Left lung (tissue), 10 donors: ENCODE results near the gene IL1RN. TPM values are rescaled to one million over a fixed set of nuclear protein-coding genes. Genes with fewer than 3 reads are reported as not detected.

ENCODE experiments used
- ATAC-seq: fragments of 200-7000 bp; cut with Tn5 transposase; one replicate; pipeline ENCODE4 v1.9.1; 2020; ENCODE audit warnings: moderate library complexity
- DNase-seq, 4 donors: peaks; one replicate each; pipeline ENCODE4 v3.0.0-alpha.2; 2013 to 2020
- H3K27ac ChIP-seq, 2 donors: fragments of 200-600 bp; sonication (generic) in 1 of 2; one replicate each; pipeline versions ENCODE4 v1.5.0 to v1.8.0; 2020 to 2021
- H3K27me3 ChIP-seq, 2 donors: fragments of 200-600 bp; sonication (generic) in 1 of 2; one replicate each; pipeline versions ENCODE4 v1.5.0 to v1.8.0; 2020 to 2021
- H3K36me3 ChIP-seq, 2 donors: fragments of 200-600 bp; sonication (generic) in 1 of 2; one replicate each; pipeline versions ENCODE4 v1.5.0 to v1.8.0; 2020 to 2021
- H3K4me1 ChIP-seq, 2 donors: fragments of 200-600 bp; one replicate each; pipeline ENCODE4 v1.8.0; 2021
- H3K4me3 ChIP-seq, 2 donors: fragments of 200-600 bp; sonication (generic) in 1 of 2; one replicate each; pipeline versions ENCODE4 v1.5.0 to v1.8.0; 2020 to 2021; ENCODE audit warnings: mild to moderate bottlenecking in 1 of 2
- H3K9me3 ChIP-seq, 2 donors: fragments of 200-600 bp; sonication (generic) in 1 of 2; one replicate each; pipeline versions ENCODE4 v1.5.0 to v1.8.0; 2020 to 2021
- intact Hi-C, 2 donors: fragments of 100-400 bp; cut with DNase I; formaldehyde crosslinking; loops; one replicate each; pipeline versions ENCODE4 v1.11.2 to v1.14.2; 2022
- polyA plus RNA-seq, 6 donors: library from polyadenylated mRNA; unstranded; fragments of 120-200 nt; gene quantifications; one replicate each; pipeline ENCODE4 v1.2.1, GENCODE V29; 2013; ENCODE audit not compliant: insufficient read length in 6 of 6
- total RNA-seq, 2 donors: library from RNA; stranded (reverse); fragmentation: NEBNext Ultra II Directional; extraction: Animal tissue kit (Norgen Biotek cat#: 25700); gene quantifications; one replicate each; pipeline ENCODE4 v1.2.1, GENCODE V29; 2021
- TF ChIP-seq, protein P1 (sequence below), 2 donors: fragments of 200-600 bp; sonication (generic) in 1 of 2; IDR thresholded peaks; one replicate each; pipeline versions ENCODE4 v1.5.0 to v1.8.0; 2021; ENCODE audit warnings: antibody characterized with exemption in 2 of 2
- donor health status: DM: no; HTN: yes; CAD: no.
- donor health status: DM: no; HTN: no; CAD: no.

Gene IL1RN
- total and polyA plus RNA-seq, 8 donors: 0.52 to 67.1 (median 1.4) TPM

DNA sequence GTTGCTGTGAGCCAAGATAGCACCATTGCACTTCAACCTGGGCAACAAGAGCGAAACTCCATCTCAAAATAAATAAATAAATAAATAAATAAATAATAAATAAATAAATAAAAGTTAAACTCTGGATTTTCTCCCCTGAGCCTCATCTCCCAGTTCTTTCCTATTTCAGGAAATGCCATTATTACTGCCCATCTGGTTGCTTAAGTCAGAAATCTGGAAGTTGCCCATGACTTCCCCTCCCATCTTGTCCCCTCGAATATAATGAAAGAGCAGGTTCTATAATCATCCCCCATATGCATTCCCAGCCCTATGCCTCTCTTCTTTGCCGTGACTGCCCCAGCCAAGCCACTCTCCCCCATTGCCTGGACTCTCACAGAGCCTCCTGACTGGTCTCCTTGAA lies 42.2 kb downstream of the IL1RN start:
- no peak overlapping the region for H3K4me3 ChIP-seq
- H3K4me1 ChIP-seq: peaks cover 0 to 30% of the 10 kb centered on the region in 2 donors
- no peak for ATAC-seq
- H3K27me3 ChIP-seq: no peaks in the 10 kb centered on the region
- no peaks in the 10 kb centered on the region for H3K9me3 ChIP-seq
- TF ChIP-seq, protein P1, sequence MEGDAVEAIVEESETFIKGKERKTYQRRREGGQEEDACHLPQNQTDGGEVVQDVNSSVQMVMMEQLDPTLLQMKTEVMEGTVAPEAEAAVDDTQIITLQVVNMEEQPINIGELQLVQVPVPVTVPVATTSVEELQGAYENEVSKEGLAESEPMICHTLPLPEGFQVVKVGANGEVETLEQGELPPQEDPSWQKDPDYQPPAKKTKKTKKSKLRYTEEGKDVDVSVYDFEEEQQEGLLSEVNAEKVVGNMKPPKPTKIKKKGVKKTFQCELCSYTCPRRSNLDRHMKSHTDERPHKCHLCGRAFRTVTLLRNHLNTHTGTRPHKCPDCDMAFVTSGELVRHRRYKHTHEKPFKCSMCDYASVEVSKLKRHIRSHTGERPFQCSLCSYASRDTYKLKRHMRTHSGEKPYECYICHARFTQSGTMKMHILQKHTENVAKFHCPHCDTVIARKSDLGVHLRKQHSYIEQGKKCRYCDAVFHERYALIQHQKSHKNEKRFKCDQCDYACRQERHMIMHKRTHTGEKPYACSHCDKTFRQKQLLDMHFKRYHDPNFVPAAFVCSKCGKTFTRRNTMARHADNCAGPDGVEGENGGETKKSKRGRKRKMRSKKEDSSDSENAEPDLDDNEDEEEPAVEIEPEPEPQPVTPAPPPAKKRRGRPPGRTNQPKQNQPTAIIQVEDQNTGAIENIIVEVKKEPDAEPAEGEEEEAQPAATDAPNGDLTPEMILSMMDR (IDR thresholded peaks at IDR 0.05): no peak
- DNase-seq: no peak
- intact Hi-C loops: no loop called here
- H3K27ac ChIP-seq: no peak overlapping the region
- H3K36me3 ChIP-seq: no peaks in the 10 kb centered on the region

DNA sequence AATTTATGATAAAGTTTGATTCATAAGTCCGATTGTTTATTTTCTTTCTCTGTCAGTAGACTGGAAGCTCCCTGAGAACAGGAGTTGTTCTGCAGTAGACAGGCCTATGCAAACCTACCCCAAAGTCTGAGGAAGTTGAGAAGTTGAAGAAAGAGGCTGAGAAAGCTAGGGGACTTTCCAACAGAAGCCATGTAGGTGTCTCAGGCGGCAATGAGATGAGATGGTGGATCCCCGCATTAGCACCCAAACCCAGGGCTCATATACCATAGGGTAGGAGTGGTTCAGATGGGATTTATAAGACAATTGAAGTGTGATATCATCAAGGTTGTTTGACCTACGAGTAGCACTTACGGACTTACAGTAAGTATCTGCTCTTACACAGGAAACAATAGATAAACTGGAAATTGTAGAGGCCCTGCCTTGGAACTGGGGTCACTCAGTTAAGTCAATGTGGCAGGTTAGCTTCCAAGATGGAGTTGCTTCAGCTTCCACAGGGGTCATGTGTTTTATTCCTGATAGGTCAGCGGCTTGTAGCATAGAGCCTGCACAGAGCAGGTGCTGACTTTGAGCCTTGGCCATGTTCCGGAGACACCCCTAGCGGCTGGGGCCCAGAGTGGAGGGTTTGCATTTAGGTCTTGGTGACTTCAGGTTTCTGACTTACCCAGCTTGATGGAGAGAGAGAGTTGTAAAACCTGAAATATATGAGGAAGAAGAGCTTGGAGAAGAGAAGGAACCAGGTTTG lies 44.1 kb downstream of the IL1RN start:
- H3K4me1 ChIP-seq: peaks cover 0 to 47% of the 10 kb centered on the region in 2 donors
- H3K27ac ChIP-seq: no peak overlapping the region
- no peaks in the 10 kb centered on the region for H3K9me3 ChIP-seq
- peak in 1 of 4 donors; percentile 29 for DNase-seq
- intact Hi-C loops: no loop called here
- TF ChIP-seq, protein P1 (IDR thresholded peaks at IDR 0.05): no peak
- H3K36me3 ChIP-seq: no peaks in the 10 kb centered on the region
- ATAC-seq: no peak
- no peak overlapping the region for H3K4me3 ChIP-seq
- no peaks in the 10 kb centered on the region for H3K27me3 ChIP-seq

DNA sequence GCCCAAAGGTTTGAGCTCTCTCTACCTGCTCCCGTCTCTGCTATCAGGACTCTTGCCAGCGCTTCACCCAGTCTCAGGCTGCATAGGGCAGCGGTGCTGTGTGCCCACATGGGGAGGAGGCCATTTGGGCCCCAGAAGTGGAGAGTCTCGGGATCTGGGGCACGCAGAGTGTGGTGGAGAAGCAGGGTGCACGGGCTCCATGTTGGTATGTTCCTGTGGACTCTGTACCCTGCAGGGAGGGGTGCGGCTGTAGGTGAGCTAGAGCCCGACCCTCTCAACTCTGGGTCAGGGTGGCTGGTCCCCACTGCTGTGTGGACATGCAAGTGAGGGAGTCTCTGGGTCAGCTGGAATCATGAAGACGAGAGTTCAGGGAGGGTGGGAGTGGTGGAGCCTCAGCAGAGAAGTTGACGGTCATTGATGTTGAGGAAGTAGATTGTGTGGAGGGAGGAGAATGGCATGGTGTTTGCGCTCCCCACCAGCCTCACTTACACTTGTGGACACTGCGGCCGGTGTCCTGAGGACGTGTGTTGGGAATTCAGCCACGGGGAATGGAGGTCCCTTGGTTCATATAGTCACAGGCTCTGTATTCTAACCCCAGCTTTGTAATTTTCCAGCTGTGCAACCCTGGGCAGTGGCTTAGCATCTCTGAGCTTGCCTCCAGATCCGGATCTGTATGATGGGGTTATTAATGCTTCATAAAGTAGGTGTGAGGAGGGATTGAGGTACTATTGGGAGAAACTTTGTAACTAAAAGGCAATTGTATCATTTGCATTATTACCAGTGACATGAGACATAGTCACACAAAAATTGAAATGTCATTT lies 45.5 kb downstream of the IL1RN start:
- Histone ChIP-seq H3K27ac (peak overlapping the region; percentile 56 to 90), H3K36me3 (no peaks in the 10 kb centered on the region), H3K4me3 (no peak overlapping the region), H3K27me3 (no peaks in the 10 kb centered on the region), H3K4me1 (peaks cover 0 to 45% of the 10 kb centered on the region in 2 donors), H3K9me3 (no peaks in the 10 kb centered on the region)
- intact Hi-C loops: no loop called here
- DNase-seq (peak in 2 of 4 donors; percentile 18 to 23), ATAC-seq (no peak)
- TF ChIP-seq, protein P1 (IDR thresholded peaks at IDR 0.05): no peak

DNA sequence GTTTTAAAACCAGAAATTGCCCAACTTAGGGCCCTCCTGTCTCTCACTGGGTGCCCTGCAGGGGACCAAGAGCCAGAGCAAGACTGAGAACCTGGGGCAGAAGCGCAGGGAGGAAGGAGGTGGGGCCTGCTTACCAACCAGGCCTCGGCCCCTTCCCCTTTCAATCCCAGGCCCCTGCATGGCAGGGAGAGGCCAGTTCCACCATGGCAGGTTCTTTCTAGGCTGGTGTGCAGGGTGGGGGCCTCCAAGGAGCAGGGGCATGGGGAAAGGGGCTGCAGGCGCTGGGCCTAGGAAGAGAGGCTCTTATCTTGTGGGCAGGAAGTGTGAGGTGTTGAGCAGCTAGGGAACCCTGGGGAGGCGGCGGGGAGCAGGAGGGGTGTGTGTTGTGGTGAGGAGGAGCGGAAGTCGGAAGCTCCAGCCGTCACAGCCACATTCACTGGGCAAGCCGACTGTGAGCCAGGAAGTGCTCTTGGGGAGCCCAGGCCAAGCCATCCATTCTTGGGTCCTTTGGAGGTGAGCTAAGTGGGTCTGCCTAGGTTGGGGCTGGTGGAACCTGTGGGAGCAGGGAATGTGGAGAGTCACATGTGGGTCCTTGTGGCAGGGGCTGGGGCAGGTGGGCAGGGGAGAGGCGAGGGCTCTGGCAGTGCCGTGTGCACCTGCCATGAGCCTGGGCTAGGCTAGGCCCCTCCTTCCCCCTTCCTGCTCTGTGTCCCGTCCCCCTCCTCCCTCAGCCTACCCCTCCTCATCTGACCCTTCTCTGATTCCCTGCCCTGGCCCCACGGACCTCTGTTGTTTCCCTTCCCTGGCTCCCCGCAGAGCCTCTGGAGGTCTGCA lies 46.4 kb downstream of the IL1RN start, which contains the start of gene PSD4:
PSD4 (plus strand) TSS at position 430 of the 834 bp plus-strand sequence. CDS start 8,486 bp downstream, outside the sequence.
- H3K36me3 ChIP-seq: no peaks in the 10 kb centered on the region
- intact Hi-C loops: no loop called here
- no peaks in the 10 kb centered on the region for H3K27me3 ChIP-seq
- H3K4me1 ChIP-seq: peaks cover 0 to 45% of the 10 kb centered on the region in 2 donors
- TF ChIP-seq, protein P1 (IDR thresholded peaks at IDR 0.05): no peak
- ATAC-seq (peak; percentile 88), DNase-seq (peak in 3 of 4 donors; percentile 35 to 95 (median 87))
- peak within 1 kb of the TSS in 1 of 2 donors; percentile 53 for H3K4me3 ChIP-seq
- peak within 1 kb of the TSS; percentile 56 to 90 for H3K27ac ChIP-seq
- no peaks in the 10 kb centered on the region for H3K9me3 ChIP-seq
